Tongue (tissue), 2 donors: Measurements from ENCODE around the gene ZDHHC4. TPM values are rescaled to one million over a fixed set of nuclear protein-coding genes. Genes with fewer than 3 reads are reported as not detected.

ENCODE experiments used
- DNase-seq: peaks from one replicate; pipeline ENCODE4 v3.0.0-alpha.2; 2015
- total RNA-seq: library from RNA; depleted of rRNA; stranded (reverse); fragments of >200 nt; gene quantifications from one replicate; pipeline ENCODE4 v1.2.3, GENCODE V29; 2014

The ZDHHC4 gene
- total RNA-seq, 1 donor from 2014 or later, result 52.1 TPM

DNA sequence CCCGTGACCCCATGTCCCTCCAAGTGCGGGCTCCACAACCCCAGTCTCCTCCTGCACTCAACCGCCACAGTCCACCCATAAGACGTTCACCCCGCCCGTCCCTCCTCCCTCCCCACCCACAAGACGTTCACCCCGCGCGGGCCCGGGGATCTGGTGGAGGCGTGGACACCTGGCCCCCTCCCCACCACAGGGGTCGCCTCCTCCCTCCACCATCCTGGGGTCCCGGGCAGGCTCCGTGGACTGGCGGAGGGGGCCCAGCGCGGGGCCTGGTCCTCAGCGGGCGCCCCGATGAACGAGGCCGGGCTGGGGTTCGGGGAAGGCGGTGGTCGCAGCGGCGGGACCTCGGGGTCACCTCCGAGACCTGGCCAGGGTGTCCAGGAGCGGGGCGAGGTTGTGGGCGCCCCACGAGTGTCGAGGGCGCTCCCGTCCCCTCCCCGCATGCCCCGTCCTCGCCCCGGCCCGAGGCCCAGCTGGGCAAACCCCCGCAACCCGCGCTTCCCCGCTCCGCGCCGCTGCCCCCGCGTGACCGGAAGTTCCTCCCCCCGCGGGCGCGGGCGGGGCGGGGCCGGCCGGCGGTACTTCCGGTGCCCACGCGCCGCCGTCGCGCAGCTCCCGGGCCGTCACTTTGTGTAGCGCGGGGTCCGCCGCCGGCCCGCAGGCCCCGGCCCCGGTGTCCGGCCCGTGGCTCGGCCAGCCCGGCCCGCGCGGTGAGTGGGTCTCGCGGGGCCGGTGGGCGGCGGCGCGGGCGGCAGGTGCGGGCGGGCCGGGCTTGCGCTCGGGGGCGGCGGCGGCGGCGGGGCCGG lies 59.7 kb downstream of the ZDHHC4 start, which contains the start of gene ZNF316:
Gene ZNF316 (plus strand): TSS at position 578 of the 803 bp plus-strand sequence. CDS start 5,092 bp downstream, outside the sequence.
- DNase-seq, result peak; percentile 65

DNA sequence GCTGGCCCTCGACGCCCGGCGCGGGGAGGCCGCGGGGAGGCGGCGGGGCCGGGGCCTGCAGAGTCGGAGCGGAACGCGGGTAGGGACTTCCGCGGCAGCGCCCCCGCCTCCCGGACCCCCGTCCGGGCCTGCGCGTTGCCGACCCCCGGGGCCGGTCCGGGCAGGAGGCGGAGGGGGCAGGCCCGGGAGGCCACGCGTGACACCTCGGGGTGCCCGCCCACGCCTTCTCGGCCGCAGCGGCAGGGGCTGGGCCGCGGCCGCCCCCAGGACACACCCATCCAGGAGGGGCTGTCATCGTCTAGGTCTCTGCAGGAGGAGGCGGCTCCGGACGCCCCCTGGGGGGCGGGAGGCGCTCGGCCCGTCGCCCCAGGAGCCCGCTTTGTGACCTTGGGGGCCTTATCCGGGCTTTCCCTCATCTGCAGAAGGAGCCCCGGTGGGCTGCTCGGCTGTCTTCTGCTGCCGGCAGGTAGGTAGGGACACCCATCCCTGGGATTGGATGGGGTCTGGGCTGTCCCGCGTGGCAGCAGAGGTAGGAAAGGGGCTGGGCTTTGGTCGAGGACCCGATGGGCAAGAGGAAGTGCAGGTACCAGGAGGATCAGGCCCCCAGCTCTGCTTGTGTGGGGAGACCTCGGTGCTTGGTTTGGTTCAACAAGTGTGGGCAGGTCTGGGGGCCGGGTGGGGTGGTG lies 60.4 kb downstream of the ZDHHC4 start:
- DNase-seq, result peak; percentile 58

Other genes with a start within 250 kb of the ZDHHC4 start
- 26.0 TPM for gene FAM220A, start 228.5 kb upstream of the ZDHHC4 start, total RNA-seq
- gene RAC1, start 202.9 kb upstream of the ZDHHC4 start, total RNA-seq, result 57.2 TPM
- gene DAGLB, start 129.5 kb upstream of the ZDHHC4 start, total RNA-seq, result 15.4 TPM
- 138 TPM for gene KDELR2, start 93.3 kb upstream of the ZDHHC4 start, total RNA-seq
- gene GRID2IP, start 26.0 kb upstream of the ZDHHC4 start, total RNA-seq, result 0.31 TPM
- gene INTS15, start 12.6 kb downstream of the ZDHHC4 start, total RNA-seq, result 19.0 TPM
- gene ZNF853, start 38.2 kb downstream of the ZDHHC4 start, total RNA-seq, result 26.1 TPM
- gene ZNF316, start 59.9 kb downstream of the ZDHHC4 start, total RNA-seq, result 30.1 TPM
- 34.1 TPM for gene ZNF12, start 129.5 kb downstream of the ZDHHC4 start, total RNA-seq
- gene RSPH10B2, start 176.6 kb downstream of the ZDHHC4 start, total RNA-seq, result not detected
- gene CCZ1B, start 248.8 kb downstream of the ZDHHC4 start, total RNA-seq, result 49.0 TPM